ENCODE data around the gene MFSD6L. TPM values are rescaled to one million over a fixed set of nuclear protein-coding genes. Genes with fewer than 3 reads are reported as not detected.

MFSD6L gene
- total and polyA plus RNA-seq, 2 experiments from 2014 or later = not detected

DNA sequence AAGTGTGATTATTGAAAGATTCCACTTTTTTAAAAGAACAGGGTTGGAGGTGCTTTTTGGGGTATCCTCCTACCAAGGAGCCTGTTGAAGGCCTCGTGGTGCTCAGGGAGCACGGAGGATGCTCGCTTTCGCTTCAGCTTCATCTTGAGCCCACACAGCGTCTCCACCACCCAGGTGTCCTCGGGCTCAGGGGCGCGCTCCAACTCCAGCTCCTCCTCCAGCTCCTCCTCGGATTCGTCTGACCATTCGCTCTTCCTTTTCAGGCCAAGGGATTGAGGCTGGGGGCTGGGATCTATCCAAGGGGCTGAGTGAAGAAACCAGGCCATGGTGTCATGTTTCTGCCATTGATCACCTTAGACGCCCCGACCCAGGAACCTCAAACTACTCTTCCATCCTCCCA lies 42.0 kb downstream of the MFSD6L start:
- in situ Hi-C loops (cut with MboI) = loop anchor here (10.0 kb wide), 1 partner anchor 342 kb away; no protein-coding TSS in a partner anchor
- no peaks in the 10 kb centered on the region for H3K9me2 ChIP-seq (ENCODE audit: insufficient read depth)

DNA sequence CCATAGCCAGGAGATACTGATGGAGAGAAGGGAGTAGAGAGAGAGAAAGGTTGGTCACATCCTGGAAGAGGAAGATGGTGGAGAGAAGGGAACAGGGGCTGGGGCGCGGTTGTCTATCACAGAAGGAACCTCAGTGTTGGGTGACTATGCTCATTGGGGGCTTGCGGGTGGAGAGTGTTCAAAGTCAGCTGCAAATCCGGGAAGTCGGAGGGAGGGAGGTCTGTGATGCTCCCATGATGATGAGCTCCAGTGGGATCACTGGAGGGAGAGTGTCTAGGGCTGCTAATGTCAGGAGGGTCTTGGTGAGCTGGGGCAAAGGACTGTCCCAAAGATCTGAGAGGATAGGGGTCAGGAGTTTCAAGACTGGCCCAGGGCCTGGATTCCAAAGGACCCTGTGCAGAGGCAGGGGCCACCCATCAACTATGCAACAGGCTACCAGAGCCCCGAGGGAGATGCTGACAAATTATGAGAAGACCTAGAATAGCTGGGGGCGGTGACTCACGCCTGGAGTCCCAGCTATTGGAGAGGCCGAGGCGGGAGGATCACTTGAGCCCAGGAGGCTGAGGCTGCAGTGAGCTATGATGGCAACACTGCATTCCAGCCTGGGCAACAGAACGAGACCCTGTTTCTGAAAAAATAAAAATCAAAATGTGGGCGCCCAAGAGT lies 43.4 kb downstream of the MFSD6L start:
- H4K20me1 ChIP-seq (ENCODE audit: insufficient read depth) = no peaks in the 10 kb centered on the region
- no peak overlapping the region for H3K27ac ChIP-seq
- 84 to 89% methylated on average over 12 of the region's 12 CpGs for WGBS, 2 experiments (ENCODE audit: low coverage in 1 of 2, low lambda C conversion rate in 2 of 2, missing lambda C conversion rate in 2 of 2)
- no peaks in the 10 kb centered on the region for H3K9me3 ChIP-seq (ENCODE audit: low read depth)
- peaks cover 21% of the 10 kb centered on the region for H3K27me3 ChIP-seq (replicated peaks; ENCODE audit: insufficient read depth)
- no peak overlapping the region for H3K4me2 ChIP-seq (ENCODE audit: unreplicated experiment)
- no peaks in the 10 kb centered on the region for H3F3A ChIP-seq (ENCODE audit: insufficient read depth)
- H3K9ac ChIP-seq = no peak overlapping the region
- H3K4me1 ChIP-seq (ENCODE audit: insufficient read depth) = no peaks in the 10 kb centered on the region
- H3K79me2 ChIP-seq (ENCODE audit: insufficient read depth) = no peaks in the 10 kb centered on the region
- H2AFZ ChIP-seq = no peak overlapping the region
- H3K4me3 ChIP-seq = no peak overlapping the region
- TF ChIP-seq EZH2phosphoT487 (IDR thresholded peaks at IDR 0.05; ENCODE audit: insufficient read depth, low read depth) (no peak), EZH2 (IDR thresholded peaks at IDR 0.05; ENCODE audit: insufficient read depth, poor library complexity, severe bottlenecking) (no peak)
- H3K9me2 ChIP-seq (ENCODE audit: insufficient read depth) = no peaks in the 10 kb centered on the region
- no peak for DNase-seq
- in situ Hi-C loops (cut with MboI) = loop anchor here (10.0 kb wide), 1 partner anchor 341 kb away; no protein-coding TSS in a partner anchor
- H3K36me3 ChIP-seq (ENCODE audit: low read depth) = no peaks in the 10 kb centered on the region

More for the DNA sequence above, 42.0 kb downstream of the MFSD6L start:
- Histone ChIP-seq H3K27ac (no peak overlapping the region), H2AFZ (no peak overlapping the region), H3K9me3 (ENCODE audit: low read depth) (no peaks in the 10 kb centered on the region), H3K9ac (no peak overlapping the region), H3F3A (ENCODE audit: insufficient read depth) (no peaks in the 10 kb centered on the region), H3K4me3 (no peak overlapping the region), H3K27me3 (replicated peaks; ENCODE audit: insufficient read depth) (peaks cover 31% of the 10 kb centered on the region), H3K4me1 (ENCODE audit: insufficient read depth) (no peaks in the 10 kb centered on the region), H3K79me2 (ENCODE audit: insufficient read depth) (no peaks in the 10 kb centered on the region), H3K36me3 (ENCODE audit: low read depth) (no peaks in the 10 kb centered on the region), H3K4me2 (ENCODE audit: unreplicated experiment) (no peak overlapping the region), H4K20me1 (ENCODE audit: insufficient read depth) (no peaks in the 10 kb centered on the region)
- no peak for DNase-seq
- WGBS, 2 experiments (ENCODE audit: low coverage in 1 of 2, low lambda C conversion rate in 2 of 2, missing lambda C conversion rate in 2 of 2) = 68 to 72% methylated on average over 12 to 13 of the region's 13 CpGs
- TF ChIP-seq EZH2 (IDR thresholded peaks at IDR 0.05; ENCODE audit: insufficient read depth, poor library complexity, severe bottlenecking) (no peak), EZH2phosphoT487 (IDR thresholded peaks at IDR 0.05; ENCODE audit: insufficient read depth, low read depth) (no peak)

DNA sequence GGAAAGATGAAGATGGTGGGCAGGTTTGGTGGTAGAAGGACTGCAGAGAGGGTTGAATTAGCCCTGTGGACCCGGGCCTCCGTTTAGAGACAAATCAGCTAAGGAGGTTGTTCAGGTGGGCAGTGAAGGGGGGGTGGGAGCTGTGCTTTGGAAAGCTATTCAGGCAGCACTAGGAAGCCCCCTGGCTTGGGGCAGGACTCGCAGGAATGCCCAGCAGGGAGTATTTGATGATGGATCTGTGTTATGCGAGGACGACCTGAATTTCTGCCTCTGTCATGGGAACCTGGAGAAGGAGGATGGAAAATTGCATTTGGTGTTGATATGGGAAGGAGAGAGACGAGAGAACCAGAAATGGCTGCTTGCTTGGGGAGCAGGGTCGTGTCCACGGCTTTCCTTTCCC lies 44.3 kb downstream of the MFSD6L start:
- Histone ChIP-seq H3K9ac (no peak overlapping the region), H3K9me3 (ENCODE audit: low read depth) (no peaks in the 10 kb centered on the region), H3K4me1 (ENCODE audit: insufficient read depth) (no peaks in the 10 kb centered on the region), H3K4me2 (ENCODE audit: unreplicated experiment) (no peak overlapping the region), H3K9me2 (ENCODE audit: insufficient read depth) (no peaks in the 10 kb centered on the region), H3K4me3 (no peak overlapping the region), H3K27ac (no peak overlapping the region), H3K36me3 (ENCODE audit: low read depth) (no peaks in the 10 kb centered on the region), H4K20me1 (ENCODE audit: insufficient read depth) (no peaks in the 10 kb centered on the region), H2AFZ (no peak overlapping the region), H3K27me3 (replicated peaks; ENCODE audit: insufficient read depth) (peaks cover 21% of the 10 kb centered on the region), H3F3A (ENCODE audit: insufficient read depth) (no peaks in the 10 kb centered on the region), H3K79me2 (ENCODE audit: insufficient read depth) (no peaks in the 10 kb centered on the region)
- TF ChIP-seq EZH2 (IDR thresholded peaks at IDR 0.05; ENCODE audit: insufficient read depth, poor library complexity, severe bottlenecking) = no peak
- no peak for TF ChIP-seq EZH2phosphoT487 (IDR thresholded peaks at IDR 0.05; ENCODE audit: insufficient read depth, low read depth)
- 41 to 50% methylated on average over 8 of the region's 8 CpGs for WGBS, 2 experiments (ENCODE audit: low coverage in 1 of 2, low lambda C conversion rate in 2 of 2, missing lambda C conversion rate in 2 of 2)
- DNase-seq = no peak
- in situ Hi-C loops (cut with MboI) = loop anchor here (10.0 kb wide), 1 partner anchor 340 kb away; no protein-coding TSS in a partner anchor

- no peaks in the 10 kb centered on the region for H3K36me3 ChIP-seq (ENCODE audit: low read depth)
- no peak overlapping the region for H3K4me2 ChIP-seq (ENCODE audit: unreplicated experiment)
- H4K20me1 ChIP-seq (ENCODE audit: insufficient read depth) = no peaks in the 10 kb centered on the region
- no peak overlapping the region for H3K9ac ChIP-seq
- H3K9me3 ChIP-seq (ENCODE audit: low read depth) = no peaks in the 10 kb centered on the region
- no peaks in the 10 kb centered on the region for H3K79me2 ChIP-seq (ENCODE audit: insufficient read depth)
- no peaks in the 10 kb centered on the region for H3K4me1 ChIP-seq (ENCODE audit: insufficient read depth)
- H2AFZ ChIP-seq = no peak overlapping the region
- H3K9me2 ChIP-seq (ENCODE audit: insufficient read depth) = no peaks in the 10 kb centered on the region
- H3F3A ChIP-seq (ENCODE audit: insufficient read depth) = no peaks in the 10 kb centered on the region
- peaks cover 12% of the 10 kb centered on the region for H3K27me3 ChIP-seq (replicated peaks; ENCODE audit: insufficient read depth)
- no peak for TF ChIP-seq EZH2 (IDR thresholded peaks at IDR 0.05; ENCODE audit: insufficient read depth, poor library complexity, severe bottlenecking)
- no peak for TF ChIP-seq EZH2phosphoT487 (IDR thresholded peaks at IDR 0.05; ENCODE audit: insufficient read depth, low read depth)
- in situ Hi-C loops (cut with MboI) = loop anchor here (10.0 kb wide), 1 partner anchor 339 kb away; no protein-coding TSS in a partner anchor
- WGBS, 2 experiments (ENCODE audit: low coverage in 1 of 2, low lambda C conversion rate in 2 of 2, missing lambda C conversion rate in 2 of 2) = 0 to 9% methylated on average over 1 of the region's 1 CpG
- no peak overlapping the region for H3K4me3 ChIP-seq
- no peak overlapping the region for H3K27ac ChIP-seq
- DNase-seq = peak; percentile 59
Observed at GRCh38 chr17:8753976-8754440, 45.2 kb downstream of the MFSD6L start.

Data from GM23248 (cell line).